Activated naive CD4-positive, alpha-beta T cell treated with anti-CD3 and anti-CD28 coated beads for 36 hours (primary cell): ENCODE data around the gene TMEM59L. TPM values are rescaled to one million over a fixed set of nuclear protein-coding genes. Genes with fewer than 3 reads are reported as not detected.
"Not testable (repeated sequence)": the region's sequence is repeated elsewhere in the genome, so short reads cannot be mapped to it uniquely, and the experiment has no call there.

Experiments
- CTCF ChIA-PET: fragments of 350-600 bp; sonication (Branson Sonifier 250); formaldehyde crosslinking; loops from one replicate; lab custom pipeline; 2021; ENCODE audit warnings: antibody characterized with exemption; lab: Charles Lee
- DNase-seq: peaks from one replicate; pipeline ENCODE4 v3.0.0-alpha.2; 2020
- H3K27ac Mint-ChIP-seq: one replicate; pipeline ENCODE4 v1.8.0; 2021; ENCODE audit warnings: mild to moderate bottlenecking, mixed read lengths
- H3K27me3 Mint-ChIP-seq: one replicate; pipeline ENCODE4 v1.8.0; 2021; ENCODE audit warnings: low read depth, mixed read lengths
- H3K36me3 Mint-ChIP-seq: one replicate; pipeline ENCODE4 v1.8.0; 2021; ENCODE audit warnings: low read depth, mixed read lengths
- H3K4me1 Mint-ChIP-seq: one replicate; pipeline ENCODE4 v1.8.0; 2021; ENCODE audit warnings: low read depth, mixed read lengths
- H3K4me3 Mint-ChIP-seq: one replicate; pipeline ENCODE4 v1.8.0; 2021; ENCODE audit warnings: mild to moderate bottlenecking, moderate library complexity, mixed read lengths
- H3K9me3 Mint-ChIP-seq: one replicate; pipeline ENCODE4 v1.8.0; 2021; ENCODE audit warnings: mixed read lengths
- intact Hi-C: fragments of 100-400 bp; cut with micrococcal nuclease; formaldehyde crosslinking; loops from one replicate; pipeline ENCODE4 v1.15.1; 2023
- total RNA-seq, 2 experiments: library from RNA; stranded (reverse); gene quantifications; one replicate each; pipeline ENCODE4 v1.2.3, GENCODE V29; 2021

Gene TMEM59L
- total RNA-seq, 2 experiments from 2014 or later = 0.21 to 0.40 TPM

- H3K36me3 Mint-ChIP-seq = peaks cover 6% of the 10 kb centered on the region
- intact Hi-C loops = loop anchor here (1.0 to 5.0 kb wide), 4 partner anchors 73 to 252 kb away; partner anchors contain the start of genes CRTC1 and ELL
- no peaks in the 10 kb centered on the region for H3K9me3 Mint-ChIP-seq
- peak overlapping the region; percentile 61 for H3K4me3 Mint-ChIP-seq
- no peak overlapping the region for H3K27ac Mint-ChIP-seq
- H3K27me3 Mint-ChIP-seq = peaks cover 7% of the 10 kb centered on the region
- DNase-seq = no peak
- H3K4me1 Mint-ChIP-seq = peaks cover 17% of the 10 kb centered on the region
- CTCF ChIA-PET = interaction anchor here (0.6 to 2.7 kb wide), 4 partner anchors 133 to 253 kb away, joined by 3 to 10 read pairs (median 6); no protein-coding TSS in a partner anchor
These were observed 17.8 kb upstream of the TMEM59L start for GRCh38 chr19:18594824-18595373.

GRCh38 chr19:18595475-18595874, 17.2 kb upstream of the TMEM59L start:
- Mint-ChIP-seq H3K4me3 (peak overlapping the region; percentile 27), H3K27ac (no peak overlapping the region), H3K27me3 (peaks cover 7% of the 10 kb centered on the region), H3K36me3 (peaks cover 6% of the 10 kb centered on the region), H3K4me1 (peaks cover 14% of the 10 kb centered on the region), H3K9me3 (no peaks in the 10 kb centered on the region)
- CTCF ChIA-PET = interaction anchor here (2.7 kb wide), 1 partner anchor 251 kb away, joined by 10 read pairs; no protein-coding TSS in a partner anchor
- DNase-seq = no peak
- intact Hi-C loops = no loop called here

GRCh38 chr19:18596752-18597157, 15.9 kb upstream of the TMEM59L start:
- H3K27ac Mint-ChIP-seq = no peak overlapping the region
- no peaks in the 10 kb centered on the region for H3K9me3 Mint-ChIP-seq
- H3K27me3 Mint-ChIP-seq = peaks cover 11% of the 10 kb centered on the region
- H3K4me3 Mint-ChIP-seq = no peak overlapping the region
- CTCF ChIA-PET = interaction anchor here (1.8 to 2.7 kb wide), 2 partner anchors 9 to 250 kb away, joined by 4 to 10 read pairs; no protein-coding TSS in a partner anchor
- intact Hi-C loops = no loop called here
- no peaks in the 10 kb centered on the region for H3K36me3 Mint-ChIP-seq
- peaks cover 10% of the 10 kb centered on the region for H3K4me1 Mint-ChIP-seq
- DNase-seq = peak; percentile 22

GRCh38 chr19:18597809-18598660, 14.6 kb upstream of the TMEM59L start:
- Mint-ChIP-seq H3K36me3 (no peaks in the 10 kb centered on the region), H3K27me3 (peaks cover 20% of the 10 kb centered on the region), H3K4me3 (no peak overlapping the region), H3K4me1 (peaks cover 12% of the 10 kb centered on the region), H3K27ac (no peak overlapping the region), H3K9me3 (no peaks in the 10 kb centered on the region)
- CTCF ChIA-PET = interaction anchor here (0.6 to 1.8 kb wide), 2 partner anchors 10 to 746 kb away, joined by 3 to 4 read pairs; no protein-coding TSS in a partner anchor
- DNase-seq = no peak
- intact Hi-C loops = no loop called here

- peaks cover 26% of the 10 kb centered on the region for H3K27me3 Mint-ChIP-seq
- no peak overlapping the region for H3K4me3 Mint-ChIP-seq
- no peaks in the 10 kb centered on the region for H3K36me3 Mint-ChIP-seq
- CTCF ChIA-PET = no interaction called here
- H3K9me3 Mint-ChIP-seq = no peaks in the 10 kb centered on the region
- H3K4me1 Mint-ChIP-seq = peaks cover 12% of the 10 kb centered on the region
- no peak for DNase-seq
- intact Hi-C loops = no loop called here
- H3K27ac Mint-ChIP-seq = no peak overlapping the region
These were observed 13.2 kb upstream of the TMEM59L start for GRCh38 chr19:18599485-18599884.

- DNase-seq, H3K36me3 Mint-ChIP-seq, H3K4me3 Mint-ChIP-seq, H3K27ac Mint-ChIP-seq, CTCF ChIA-PET, H3K9me3 Mint-ChIP-seq, intact Hi-C loops: not testable (repeated sequence)
- peaks cover 13% of the 10 kb centered on the region for H3K4me1 Mint-ChIP-seq
- peaks cover 37% of the 10 kb centered on the region for H3K27me3 Mint-ChIP-seq
These were observed 11.8 kb upstream of the TMEM59L start for GRCh38 chr19:18600692-18601397.

- Mint-ChIP-seq H3K36me3 (no peaks in the 10 kb centered on the region), H3K27me3 (peaks cover 37% of the 10 kb centered on the region), H3K9me3 (no peaks in the 10 kb centered on the region), H3K4me3 (no peak overlapping the region), H3K27ac (no peak overlapping the region), H3K4me1 (peaks cover 9% of the 10 kb centered on the region)
- no peak for DNase-seq
- CTCF ChIA-PET = no interaction called here
- intact Hi-C loops = no loop called here
These were observed 10.8 kb upstream of the TMEM59L start for GRCh38 chr19:18601875-18602274.

- peaks cover 49% of the 10 kb centered on the region for H3K27me3 Mint-ChIP-seq
- CTCF ChIA-PET = no interaction called here
- peaks cover 9% of the 10 kb centered on the region for H3K4me1 Mint-ChIP-seq
- intact Hi-C loops = no loop called here
- no peak overlapping the region for H3K4me3 Mint-ChIP-seq
- no peaks in the 10 kb centered on the region for H3K36me3 Mint-ChIP-seq
- peak; percentile 29 for DNase-seq
- H3K27ac Mint-ChIP-seq = no peak overlapping the region
- H3K9me3 Mint-ChIP-seq = no peaks in the 10 kb centered on the region
These were observed 9.3 kb upstream of the TMEM59L start for GRCh38 chr19:18603255-18603957.

- Mint-ChIP-seq H3K4me3 (no peak overlapping the region), H3K4me1 (peaks cover 9% of the 10 kb centered on the region), H3K9me3 (no peaks in the 10 kb centered on the region), H3K27ac (no peak overlapping the region), H3K27me3 (peaks cover 55% of the 10 kb centered on the region), H3K36me3 (no peaks in the 10 kb centered on the region)
- CTCF ChIA-PET = no interaction called here
- intact Hi-C loops = no loop called here
- DNase-seq = no peak
These were observed 8.5 kb upstream of the TMEM59L start for GRCh38 chr19:18603958-18604819.

GRCh38 chr19:18604820-18605159, 7.9 kb upstream of the TMEM59L start:
- intact Hi-C loops = no loop called here
- H3K9me3 Mint-ChIP-seq = no peaks in the 10 kb centered on the region
- CTCF ChIA-PET = no interaction called here
- H3K36me3 Mint-ChIP-seq = no peaks in the 10 kb centered on the region
- H3K4me1 Mint-ChIP-seq = peaks cover 9% of the 10 kb centered on the region
- no peak overlapping the region for H3K4me3 Mint-ChIP-seq
- H3K27me3 Mint-ChIP-seq = peaks cover 55% of the 10 kb centered on the region
- H3K27ac Mint-ChIP-seq = no peak overlapping the region
- DNase-seq = no peak

- H3K27ac Mint-ChIP-seq = no peak overlapping the region
- peaks cover 59% of the 10 kb centered on the region for H3K27me3 Mint-ChIP-seq
- no peak overlapping the region for H3K4me3 Mint-ChIP-seq
- CTCF ChIA-PET = no interaction called here
- H3K36me3 Mint-ChIP-seq = no peaks in the 10 kb centered on the region
- H3K9me3 Mint-ChIP-seq = no peaks in the 10 kb centered on the region
- no peak for DNase-seq
- H3K4me1 Mint-ChIP-seq = peaks cover 9% of the 10 kb centered on the region
- intact Hi-C loops = no loop called here
These were observed 7.5 kb upstream of the TMEM59L start for GRCh38 chr19:18605196-18605545.
